ENCODE measurements around the gene KIZ.

The KIZ gene

GRCh38 chr20:21181028-21181427 is 55.1 kb downstream of the KIZ start:
- no peak for DNase-seq

DNA sequence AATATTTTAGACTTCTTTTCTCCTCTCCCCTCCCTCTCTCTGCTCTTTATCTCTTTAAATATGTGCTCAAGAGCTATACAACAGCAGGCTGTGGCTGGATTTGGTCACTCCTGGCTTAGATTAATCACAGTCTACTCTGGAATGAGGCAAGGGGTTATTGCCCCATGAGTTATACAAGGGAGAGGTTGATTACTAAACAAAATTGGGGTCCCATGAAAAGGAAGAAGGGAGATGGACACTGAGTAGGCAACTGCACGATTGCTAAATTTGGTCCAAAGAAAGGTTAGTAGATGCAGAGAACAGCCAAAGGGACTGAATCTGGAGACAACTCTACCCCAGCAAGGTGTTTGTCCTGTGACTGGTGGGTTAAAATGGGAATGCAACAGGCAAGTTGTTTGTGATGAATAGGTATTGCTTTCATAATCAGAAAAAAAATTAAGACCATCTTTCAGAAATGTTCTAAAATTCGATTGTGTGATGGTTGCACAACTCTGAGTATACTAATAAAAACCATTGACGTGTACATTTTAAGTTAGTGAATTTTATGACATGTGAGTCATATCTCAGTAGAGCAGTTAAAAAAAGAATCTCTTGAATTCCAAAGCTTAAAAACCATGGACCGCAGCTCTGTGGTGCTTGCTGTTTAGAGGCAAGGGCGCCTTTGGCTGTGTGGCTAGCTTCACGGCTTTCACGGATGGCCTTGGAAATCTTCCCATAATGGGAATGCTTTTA is 57.1 kb downstream of the KIZ start:
- DNase-seq: no peak

- DNase-seq: no peak
Measured at GRCh38 chr20:21183722-21184121, 57.8 kb downstream of the KIZ start.

DNA sequence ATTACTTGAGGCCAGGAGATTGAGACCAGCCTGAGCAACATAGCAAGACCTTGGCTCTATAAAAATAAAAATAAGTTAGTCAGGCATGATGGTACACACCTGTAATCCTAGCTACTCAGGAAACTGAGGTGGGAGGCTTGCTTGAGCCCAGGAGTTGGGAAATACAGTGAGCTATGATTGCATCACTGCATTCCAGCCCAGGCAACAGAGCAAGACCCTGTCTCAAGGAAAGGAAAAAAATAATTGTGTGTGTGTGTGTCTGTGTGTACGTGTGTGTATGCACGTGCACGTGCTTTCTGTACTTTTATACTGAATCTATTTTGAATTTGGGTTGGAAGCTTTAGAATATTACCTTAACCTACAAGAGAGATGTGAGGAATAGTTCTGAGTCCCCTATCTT is 58.9 kb downstream of the KIZ start:
- DNase-seq: no peak

- no peak for DNase-seq
Measured at GRCh38 chr20:21185849-21186248, 60.0 kb downstream of the KIZ start.

GRCh38 chr20:21189761-21190523 is 64.1 kb downstream of the KIZ start:
- DNase-seq: no peak

GRCh38 chr20:21190869-21191268 is 65.0 kb downstream of the KIZ start:
- DNase-seq: no peak

DNA sequence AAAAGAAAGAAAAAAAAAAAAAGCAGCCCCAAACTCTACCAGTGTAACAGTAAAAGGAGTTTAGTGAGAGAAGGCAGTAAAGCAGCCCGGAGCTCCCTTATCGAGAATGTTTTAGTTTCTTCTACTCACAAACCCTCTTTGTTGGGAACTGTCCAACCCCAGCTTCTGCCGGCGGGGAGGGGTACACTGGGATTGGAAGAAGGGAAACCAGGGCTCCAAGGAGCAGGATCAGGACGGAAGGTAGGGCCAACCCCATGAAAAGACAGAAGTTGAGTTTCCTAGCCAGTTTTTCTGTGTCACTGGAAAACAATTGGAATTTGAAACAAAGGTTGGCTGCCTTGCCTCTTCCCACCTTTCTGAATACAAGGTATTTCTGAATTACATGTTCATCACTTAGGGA is 66.0 kb downstream of the KIZ start:
- no peak for DNase-seq

GRCh38 chr20:21202259-21202658 is 76.4 kb downstream of the KIZ start:
- no peak for DNase-seq

- no peak for DNase-seq
Measured at GRCh38 chr20:21203088-21203656, 77.3 kb downstream of the KIZ start.

DNA sequence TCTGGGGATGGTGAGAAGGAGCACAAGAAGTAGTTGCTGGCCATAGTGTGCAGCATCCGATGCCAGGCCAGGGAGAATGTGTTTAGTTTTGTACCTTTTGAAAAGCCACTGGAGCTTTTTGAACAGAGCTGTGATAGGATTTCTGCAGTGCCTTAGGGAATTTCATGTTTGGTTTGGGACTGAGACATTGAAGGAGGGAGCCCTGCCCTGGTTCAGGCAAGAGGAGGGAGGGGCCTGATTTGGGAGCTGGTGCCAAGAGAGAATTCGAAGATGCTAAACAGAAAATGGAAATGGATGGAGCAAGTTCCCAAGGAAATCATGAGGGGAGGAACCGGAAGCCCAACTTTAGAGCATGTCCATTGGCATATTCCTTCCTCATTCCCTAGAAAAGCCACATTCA is 80.7 kb downstream of the KIZ start:
- DNase-seq: no peak

DNA sequence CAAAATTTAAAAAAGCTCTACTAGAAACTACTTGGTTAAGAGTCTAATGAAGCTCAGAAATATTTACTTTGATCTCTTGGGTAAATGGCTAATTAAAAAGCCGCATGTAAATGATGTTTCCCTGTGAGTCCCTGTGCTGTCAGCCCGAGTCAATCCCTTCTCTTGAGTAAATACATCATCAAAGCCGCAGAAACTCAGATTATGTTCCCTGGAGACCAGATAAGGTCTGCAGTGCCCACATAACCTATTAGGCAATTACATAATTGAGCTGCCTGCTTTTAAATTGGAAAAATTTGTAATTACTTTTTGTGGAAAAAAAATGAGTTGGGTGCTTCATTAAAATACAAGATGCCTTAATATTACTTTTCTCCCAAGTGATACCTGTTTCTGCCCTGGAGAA is 83.1 kb downstream of the KIZ start:
- DNase-seq: no peak

DNA sequence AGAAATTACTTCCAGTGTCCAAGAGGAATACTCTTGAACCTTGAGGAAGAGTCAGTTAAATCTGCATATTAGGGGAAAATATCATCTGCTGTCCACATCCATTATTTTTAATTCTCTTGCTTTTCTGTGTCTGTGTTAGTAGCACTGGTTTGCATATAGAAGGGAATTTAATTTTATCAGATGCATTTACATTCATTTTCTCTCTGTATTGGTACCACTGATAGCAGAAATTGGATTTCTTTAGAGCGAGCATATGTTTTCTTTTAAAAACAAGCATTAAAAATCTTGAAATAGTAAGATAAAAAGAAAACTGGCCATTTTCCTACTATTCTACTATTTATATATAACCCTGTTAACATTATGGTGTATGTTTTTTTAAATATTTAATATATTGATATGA is 83.8 kb downstream of the KIZ start:
- DNase-seq: no peak

DNA sequence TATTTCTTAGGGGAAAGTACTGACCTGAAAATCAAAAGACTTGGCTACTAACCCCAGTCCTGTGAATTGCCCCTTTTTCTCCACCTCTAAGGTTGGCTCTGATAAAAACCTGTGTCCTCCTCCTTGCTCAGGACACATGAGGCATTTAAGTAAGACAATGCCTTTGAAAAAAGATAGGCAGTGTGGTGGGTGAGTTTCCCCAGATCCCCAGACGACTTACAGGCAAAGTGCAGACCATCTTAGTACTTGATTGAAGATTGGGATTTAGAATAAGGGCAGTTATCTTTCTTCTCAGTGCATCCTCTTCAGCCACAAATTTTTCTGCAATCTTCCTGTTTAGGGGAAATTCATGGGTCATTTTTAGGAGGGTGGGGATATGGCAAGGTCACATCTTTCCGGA is 87.8 kb downstream of the KIZ start:
- DNase-seq: no peak

DNA sequence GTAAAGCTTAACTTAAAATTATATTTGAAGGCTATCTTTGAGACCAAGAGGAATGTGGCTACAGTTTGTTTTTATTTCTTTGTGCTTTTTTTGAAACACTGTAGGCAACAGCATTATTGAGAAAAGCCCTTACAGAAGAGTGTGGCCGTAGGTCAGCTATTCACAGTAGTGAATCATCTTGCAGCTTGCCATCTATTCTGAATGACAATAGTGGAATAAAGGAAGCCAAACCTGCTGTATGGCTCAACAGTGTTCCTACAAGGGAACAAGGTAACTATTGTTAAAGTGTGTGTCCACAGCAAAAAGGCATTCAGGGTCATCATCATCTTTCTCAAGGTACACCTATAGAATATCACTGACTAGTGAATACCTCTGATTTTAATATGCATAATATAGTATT is 88.5 kb downstream of the KIZ start:
- DNase-seq: no peak

- DNase-seq: no peak
Measured at GRCh38 chr20:21219686-21220085, 93.8 kb downstream of the KIZ start.

DNA sequence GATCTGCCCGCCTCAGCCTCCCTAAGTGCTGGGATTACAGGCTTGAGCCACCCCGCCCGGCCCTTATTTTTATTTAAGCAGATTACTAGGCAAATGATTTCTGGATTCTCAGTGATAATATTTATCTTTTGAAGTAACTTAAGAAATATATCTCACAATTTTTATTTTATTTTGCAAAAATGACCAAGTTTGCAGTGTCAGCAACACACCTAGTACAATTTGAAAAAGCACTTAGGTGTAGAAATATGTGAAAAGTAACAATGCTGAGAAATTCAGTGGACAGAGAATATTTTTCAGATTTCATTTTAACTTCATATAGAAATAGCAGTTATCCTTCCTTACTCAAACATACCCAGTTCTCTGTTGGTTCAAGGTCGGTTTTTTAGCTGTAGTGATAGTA is 98.3 kb downstream of the KIZ start:
- DNase-seq: no peak

DNA sequence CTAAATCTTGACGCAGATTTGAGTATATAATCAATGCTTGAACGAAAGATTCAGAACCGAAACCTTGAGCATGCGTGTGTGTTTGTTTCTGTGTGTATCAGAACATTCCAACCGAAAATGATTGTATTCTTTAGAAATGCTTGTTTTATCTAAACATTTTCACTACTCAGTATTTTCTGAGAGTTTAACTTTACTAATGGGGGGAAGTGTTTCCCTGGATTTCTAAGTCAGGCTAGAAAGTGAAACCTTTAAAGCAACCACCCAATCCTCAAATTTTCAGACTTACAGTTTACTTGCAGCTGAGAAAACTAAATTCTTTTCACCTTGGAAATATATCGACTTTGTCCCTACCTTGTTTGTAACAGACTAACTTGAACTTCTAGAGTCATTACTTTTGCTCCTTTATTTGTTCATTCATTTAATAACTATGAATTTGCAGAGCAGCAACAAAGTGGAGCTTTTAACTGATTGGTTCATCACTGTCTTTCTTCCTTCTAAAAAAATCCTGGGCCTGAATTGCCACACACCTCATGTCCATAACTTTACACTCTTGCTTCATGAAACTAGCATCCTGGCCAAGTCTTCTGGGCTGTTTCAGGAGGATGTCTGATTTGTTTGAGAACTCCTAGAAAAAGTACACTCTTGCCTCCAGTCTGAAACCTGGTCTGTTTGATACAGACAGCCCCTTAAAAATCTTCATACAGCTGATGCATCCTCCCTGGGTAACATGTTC is 99.5 kb downstream of the KIZ start:
- no peak for DNase-seq

DNA sequence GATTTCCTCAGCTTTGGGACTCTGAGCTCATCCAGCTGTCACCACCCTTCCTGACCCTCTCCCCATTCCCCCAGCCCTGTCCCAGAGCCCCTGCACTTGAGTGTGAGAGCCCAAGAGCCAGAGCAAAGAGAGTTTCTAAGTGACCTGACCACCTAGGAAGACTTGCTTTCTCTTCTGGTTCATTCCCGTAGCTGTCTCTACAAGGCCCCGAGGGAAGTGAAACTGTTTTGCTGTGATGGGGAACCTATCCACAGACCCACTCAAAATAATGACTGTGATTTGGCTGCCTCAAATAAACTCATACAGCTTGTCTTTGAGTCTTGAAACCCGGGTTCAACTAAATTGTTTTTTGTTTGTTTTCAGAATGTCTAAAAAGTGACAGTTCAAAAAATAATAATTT is 102.6 kb downstream of the KIZ start:
- no peak for DNase-seq

- DNase-seq: no peak
Measured at GRCh38 chr20:21229163-21229562, 103.3 kb downstream of the KIZ start.

DNA sequence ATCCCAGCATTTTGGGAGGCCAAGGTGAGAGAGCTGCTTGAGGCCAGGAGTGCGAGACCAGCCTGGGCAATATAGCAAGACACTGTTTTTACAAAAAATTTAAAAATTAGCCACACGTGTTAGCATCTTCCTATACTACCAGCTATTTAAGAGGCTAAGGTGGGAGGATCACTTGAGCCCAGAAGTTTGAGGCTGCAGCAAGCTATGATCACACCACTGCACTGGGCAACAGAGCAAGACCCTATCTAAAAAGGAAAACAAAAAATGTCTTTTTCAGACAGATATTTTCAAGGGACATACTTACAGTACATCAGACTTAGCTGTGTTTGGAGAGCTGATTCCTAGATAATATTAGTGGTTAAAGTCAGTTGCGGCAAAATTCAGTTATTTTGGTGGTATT is 104.3 kb downstream of the KIZ start:
- DNase-seq: no peak

- DNase-seq: no peak
Measured at GRCh38 chr20:21230686-21231085, 104.8 kb downstream of the KIZ start.

- DNase-seq: no peak
Measured at GRCh38 chr20:21232546-21233280, 106.8 kb downstream of the KIZ start.

Measured in activated CD4-positive, alpha-beta T cell treated with anti-CD3 and anti-CD28 coated beads for 1 hour (primary cell).